ENCODE results near the gene ZNF865. TPM values are rescaled to one million over a fixed set of nuclear protein-coding genes. Genes with fewer than 3 reads are reported as not detected.

Gene ZNF865
- total RNA-seq, 1 experiment from 2014 or later = 13.2 TPM

- POLR2A ChIA-PET = interaction anchor here (0.7 to 2.8 kb wide), 4 partner anchors 18 to 93 kb away, joined by 4 to 22 read pairs (median 12); partner anchors contain the start of gene ZNF784
- no peaks in the 10 kb centered on the region for H3K9me3 ChIP-seq
- H3K36me3 ChIP-seq (ENCODE audit: control insufficient read depth, insufficient read depth, low read length) = no peaks in the 10 kb centered on the region
- no peak overlapping the region for H3K4me3 ChIP-seq (ENCODE audit: low read depth, low read length)
- Mint-ChIP-seq H3K27ac (ENCODE audit: unreplicated experiment) (peak overlapping the region; percentile 88), H3K27me3 (ENCODE audit: insufficient read depth, unreplicated experiment) (no peaks in the 10 kb centered on the region), H3K9me3 (ENCODE audit: unreplicated experiment) (no peaks in the 10 kb centered on the region), H3K4me1 (ENCODE audit: low read depth, unreplicated experiment) (peaks cover 12% of the 10 kb centered on the region), H3K4me3 (ENCODE audit: unreplicated experiment) (peak overlapping the region; percentile 86), H3K36me3 (ENCODE audit: insufficient read depth, unreplicated experiment) (peaks cover 32% of the 10 kb centered on the region)
- H3K4me1 ChIP-seq = peaks cover 6% of the 10 kb centered on the region; the same call in 1 of the 2 replicates
- CTCF ChIA-PET = interaction anchor here (0.6 to 3.0 kb wide), 16 partner anchors 17 to 641 kb away, joined by 3 to 30 read pairs (median 6); partner anchors contain the start of genes ISOC2 and ZNF784
- BruUV-seq (replicated peaks) = TSS peak; percentile 25
- no peak for TF ChIP-seq CTCF (IDR thresholded peaks at IDR 0.05; ENCODE audit: insufficient read depth in 1 of 2, low read depth in 1 of 2, low read length in 1 of 2, severe bottlenecking in 1 of 2, unreplicated experiment in 1 of 2)
- no peak for DNase-seq
- intact Hi-C loops (cut with micrococcal nuclease; ENCODE audit: unreplicated experiment) = loop anchor here (1.0 kb wide), 3 partner anchors 17 to 90 kb away; partner anchors contain the start of gene ZNF784
- H3K27me3 ChIP-seq (replicated peaks; ENCODE audit: control insufficient read depth, insufficient read depth, low read length) = no peaks in the 10 kb centered on the region
Observed at GRCh38 chr19:55606817-55607216, 1.4 kb downstream of the ZNF865 start.

GRCh38 chr19:55609326-55609725 is 3.9 kb downstream of the ZNF865 start:
- Histone ChIP-seq H3K36me3 (ENCODE audit: control insufficient read depth, insufficient read depth, low read length) (no peaks in the 10 kb centered on the region), H3K27me3 (replicated peaks; ENCODE audit: control insufficient read depth, insufficient read depth, low read length) (no peaks in the 10 kb centered on the region), H3K4me1 (peaks cover 6% of the 10 kb centered on the region; the same call in 1 of the 2 replicates), H3K9me3 (no peaks in the 10 kb centered on the region), H3K4me3 (ENCODE audit: low read depth, low read length) (no peak overlapping the region)
- no peak overlapping the region for H3K27ac Mint-ChIP-seq (ENCODE audit: unreplicated experiment)
- CTCF ChIA-PET = no interaction called here
- BruUV-seq (replicated peaks) = no TSS peak
- H3K9me3 Mint-ChIP-seq (ENCODE audit: unreplicated experiment) = no peaks in the 10 kb centered on the region
- no peak for TF ChIP-seq CTCF (IDR thresholded peaks at IDR 0.05; ENCODE audit: insufficient read depth in 1 of 2, low read depth in 1 of 2, low read length in 1 of 2, severe bottlenecking in 1 of 2, unreplicated experiment in 1 of 2)
- intact Hi-C loops (cut with micrococcal nuclease; ENCODE audit: unreplicated experiment) = no loop called here
- POLR2A ChIA-PET = no interaction called here
- no peaks in the 10 kb centered on the region for H3K27me3 Mint-ChIP-seq (ENCODE audit: insufficient read depth, unreplicated experiment)
- peaks cover 31% of the 10 kb centered on the region for H3K36me3 Mint-ChIP-seq (ENCODE audit: insufficient read depth, unreplicated experiment)
- H3K4me3 Mint-ChIP-seq (ENCODE audit: unreplicated experiment) = no peak overlapping the region
- no peak for DNase-seq
- H3K4me1 Mint-ChIP-seq (ENCODE audit: low read depth, unreplicated experiment) = peaks cover 12% of the 10 kb centered on the region

- Histone ChIP-seq H3K36me3 (ENCODE audit: control insufficient read depth, insufficient read depth, low read length) (no peaks in the 10 kb centered on the region), H3K9me3 (no peaks in the 10 kb centered on the region), H3K4me3 (ENCODE audit: low read depth, low read length) (no peak overlapping the region), H3K27me3 (replicated peaks; ENCODE audit: control insufficient read depth, insufficient read depth, low read length) (no peaks in the 10 kb centered on the region), H3K4me1 (peaks cover 5% of the 10 kb centered on the region; the same call in 1 of the 2 replicates)
- BruUV-seq (replicated peaks) = no TSS peak
- no peak for TF ChIP-seq CTCF (IDR thresholded peaks at IDR 0.05; ENCODE audit: insufficient read depth in 1 of 2, low read depth in 1 of 2, low read length in 1 of 2, severe bottlenecking in 1 of 2, unreplicated experiment in 1 of 2)
- CTCF ChIA-PET = no interaction called here
- Mint-ChIP-seq H3K36me3 (ENCODE audit: insufficient read depth, unreplicated experiment) (peaks cover 13% of the 10 kb centered on the region), H3K27me3 (ENCODE audit: insufficient read depth, unreplicated experiment) (no peaks in the 10 kb centered on the region), H3K4me3 (ENCODE audit: unreplicated experiment) (no peak overlapping the region), H3K9me3 (ENCODE audit: unreplicated experiment) (no peaks in the 10 kb centered on the region), H3K27ac (ENCODE audit: unreplicated experiment) (peak overlapping the region; percentile 31), H3K4me1 (ENCODE audit: low read depth, unreplicated experiment) (peaks cover 5% of the 10 kb centered on the region)
- intact Hi-C loops (cut with micrococcal nuclease; ENCODE audit: unreplicated experiment) = no loop called here
- no peak for DNase-seq
- POLR2A ChIA-PET = no interaction called here
Observed at GRCh38 chr19:55611300-55611982, 6.0 kb downstream of the ZNF865 start.
